H1 (cell line): ENCODE measurements around the gene LTA4H. TPM values are rescaled to one million over a fixed set of nuclear protein-coding genes. Genes with fewer than 3 reads are reported as not detected.

Source experiments
- CTCF ChIA-PET: fragments of 300-600 bp; sonication (Branson Sonifier 250); formaldehyde crosslinking; loops from one replicate; lab custom pipeline; 2021; ENCODE audit not compliant: partially characterized antibody; lab: Charles Lee
- POLR2A ChIA-PET: fragments of 300-600 bp; sonication (Branson Sonifier 250); formaldehyde crosslinking; loops from one replicate; lab custom pipeline; 2021; ENCODE audit warnings: inconsistent platforms; ENCODE audit not compliant: partially characterized antibody; lab: Charles Lee
- DNase-seq, 2 experiments: peaks; one replicate each; pipeline versions ENCODE4 v3.0.0 to v3.0.0-alpha.2; 2010 to 2022; ENCODE audit warnings: low spot score in 2 of 2, low read depth in 1 of 2, mixed read lengths in 1 of 2
- FAIRE-seq: peaks from 2 replicates; lab custom pipeline; 2011; peaks lifted over from hg19 to GRCh38; lab: Jason Lieb, UNC
- H2AFZ ChIP-seq: 2 replicates; pipeline ENCODE4 v1.8.1; 2012; ENCODE audit warnings: low read length, inconsistent platforms
- H2AK5ac ChIP-seq: 2 replicates; pipeline ENCODE4 v1.6.1; 2013; ENCODE audit warnings: low read depth, low read length
- H2BK120ac ChIP-seq: replicated peaks from 2 replicates; pipeline ENCODE3; 2013; ENCODE audit warnings: low read depth, low read length, inconsistent platforms
- H2BK12ac ChIP-seq: 2 replicates; pipeline ENCODE4 v1.6.1; 2013; ENCODE audit warnings: low read depth, low read length
- H2BK15ac ChIP-seq: 2 replicates; pipeline ENCODE4 v1.6.1; 2013; ENCODE audit warnings: low read length
- H2BK20ac ChIP-seq: 2 replicates; pipeline ENCODE4 v1.6.1; 2013; ENCODE audit warnings: low read length
- H2BK5ac ChIP-seq: 2 replicates; pipeline ENCODE4 v1.6.1; 2013; ENCODE audit warnings: low read depth, low read length
- H3K14ac ChIP-seq: 2 replicates; pipeline ENCODE4 v1.6.1; 2013; ENCODE audit warnings: inconsistent platforms; ENCODE audit not compliant: insufficient read length
- H3K18ac ChIP-seq: 2 replicates; pipeline ENCODE4 v1.6.1; 2013; ENCODE audit warnings: low read length; ENCODE audit errors: extremely low read depth
- H3K23ac ChIP-seq: 2 replicates; pipeline ENCODE4 v1.6.1; 2013; ENCODE audit warnings: inconsistent platforms; ENCODE audit not compliant: insufficient read length
- H3K23me2 ChIP-seq: 2 replicates; pipeline ENCODE4 v1.6.1; 2013; ENCODE audit warnings: low read depth, low read length
- H3K27ac ChIP-seq: 2 replicates; pipeline ENCODE4 v1.6.1; 2011; ENCODE audit warnings: low read depth, low read length, inconsistent platforms
- H3K27me3 ChIP-seq, 4 experiments: replicated peaks in 1 of 4; 1 replicate in 1 of 4; 2 replicates in 3 of 4; pipeline versions ENCODE4 v1.6.1 to v1.8.1; 2011 to 2013; ENCODE audit warnings: low read length in 3 of 4, mild to moderate bottlenecking in 3 of 4, inconsistent platforms in 2 of 4, mixed read lengths in 2 of 4, moderate library complexity in 1 of 4; ENCODE audit not compliant: control insufficient read depth in 3 of 4, insufficient read depth in 3 of 4; ENCODE audit errors: extremely low read depth in 1 of 4
- H3K36me3 ChIP-seq, 4 experiments: 2 replicates each; pipeline versions ENCODE4 v1.6.1 to v1.8.1; 2011 to 2013; ENCODE audit warnings: mild to moderate bottlenecking in 4 of 4, low read length in 3 of 4, moderate library complexity in 2 of 4, control low read depth in 1 of 4, inconsistent platforms in 1 of 4; ENCODE audit not compliant: insufficient read depth in 4 of 4, control insufficient read depth in 2 of 4
- H3K4ac ChIP-seq: replicated peaks from 2 replicates; pipeline ENCODE3; 2013; ENCODE audit warnings: low read length, low read depth, mixed read lengths, inconsistent platforms; ENCODE audit not compliant: insufficient read length
- H3K4me1 ChIP-seq, 4 experiments: replicated peaks in 1 of 4; 1 replicate in 1 of 4; 2 replicates in 3 of 4; pipeline versions ENCODE4 v1.6.1 to v1.8.1; 2011 to 2013; ENCODE audit warnings: low read length in 3 of 4, inconsistent platforms in 2 of 4, mixed read lengths in 1 of 4; ENCODE audit not compliant: insufficient read depth in 4 of 4, control insufficient read depth in 3 of 4
- H3K4me2 ChIP-seq, 2 experiments: 2 replicates each; pipeline versions ENCODE4 v1.6.1 to v1.8.1; 2011 to 2013; ENCODE audit warnings: low read depth in 2 of 2, low read length in 2 of 2, control low read depth in 1 of 2, inconsistent platforms in 1 of 2, mild to moderate bottlenecking in 1 of 2; ENCODE audit not compliant: insufficient read depth in 1 of 2
- H3K4me3 ChIP-seq, 4 experiments: fragments of 200-600, 300-600 bp in 1 of 4; sonication (generic), shearing (Covaris generic), sonication (Bioruptor Twin) in 1 of 4; 2 replicates each; pipeline versions ENCODE4 v1.5.1 to v1.8.1; 2011 to 2016; ENCODE audit warnings: low read length in 4 of 4, low read depth in 3 of 4, control low read depth in 2 of 4, inconsistent platforms in 2 of 4, mild to moderate bottlenecking in 2 of 4, mixed read lengths in 1 of 4, moderate library complexity in 1 of 4; ENCODE audit not compliant: insufficient read depth in 2 of 4; ENCODE audit errors: extremely low read depth in 1 of 4
- H3K56ac ChIP-seq: replicated peaks from 2 replicates; pipeline ENCODE3; 2013; ENCODE audit warnings: low read depth, mild to moderate bottlenecking, mixed read lengths, low read length, inconsistent platforms; ENCODE audit not compliant: insufficient read length
- H3K79me1 ChIP-seq: 2 replicates; pipeline ENCODE4 v1.6.1; 2013; ENCODE audit warnings: low read depth, low read length, control low read depth
- H3K79me2 ChIP-seq, 2 experiments: 2 replicates each; pipeline versions ENCODE4 v1.6.1 to v1.8.1; 2012 to 2013; ENCODE audit warnings: low read length in 2 of 2, mild to moderate bottlenecking in 2 of 2, inconsistent platforms in 1 of 2; ENCODE audit not compliant: insufficient read depth in 2 of 2, control insufficient read depth in 1 of 2
- H3K9ac ChIP-seq, 4 experiments: replicated peaks in 1 of 4; 1 replicate in 1 of 4; 2 replicates in 3 of 4; pipeline versions ENCODE4 v1.6.1 to v1.8.1; 2011 to 2013; ENCODE audit warnings: low read depth in 3 of 4, low read length in 3 of 4, control low read depth in 2 of 4, mild to moderate bottlenecking in 2 of 4, moderate library complexity in 2 of 4, inconsistent platforms in 1 of 4; ENCODE audit errors: extremely low read depth in 1 of 4
- H3K9me3 ChIP-seq, 2 experiments: 2 replicates each; pipeline versions ENCODE4 v1.6.1 to v1.8.1; 2012 to 2013; ENCODE audit warnings: mild to moderate bottlenecking in 2 of 2, moderate library complexity in 2 of 2, control low read depth in 1 of 2, inconsistent platforms in 1 of 2, low read depth in 1 of 2, low read length in 1 of 2, mixed read lengths in 1 of 2; ENCODE audit not compliant: insufficient read depth in 2 of 2
- H4K20me1 ChIP-seq, 2 experiments: replicated peaks in 1 of 2; 2 replicates each; pipeline versions ENCODE3 to v1.8.1; 2011 to 2013; ENCODE audit warnings: inconsistent platforms in 2 of 2, low read length in 2 of 2, mild to moderate bottlenecking in 1 of 2; ENCODE audit not compliant: insufficient read depth in 2 of 2, control insufficient read depth in 1 of 2
- H4K5ac ChIP-seq: 2 replicates; pipeline ENCODE4 v1.6.1; 2013; ENCODE audit warnings: low read length, low read depth, mixed read lengths, inconsistent platforms; ENCODE audit not compliant: insufficient read length
- H4K8ac ChIP-seq: 2 replicates; pipeline ENCODE4 v1.8.0; 2013; ENCODE audit warnings: mild to moderate bottlenecking, moderate library complexity, low read length, inconsistent platforms; ENCODE audit not compliant: insufficient read depth; ENCODE audit errors: extremely low read depth
- H4K91ac ChIP-seq: replicated peaks from 2 replicates; pipeline ENCODE3; 2013; ENCODE audit warnings: low read length, mixed read lengths, inconsistent platforms; ENCODE audit not compliant: insufficient read length
- EGR1 ChIP-seq: IDR thresholded peaks from 2 replicates; pipeline ENCODE4 v1.6.1; 2011; ENCODE audit warnings: low read depth, low read length, borderline replicate concordance
- NRF1 ChIP-seq: IDR thresholded peaks from 2 replicates; pipeline ENCODE4 v1.6.1; 2011; ENCODE audit warnings: mild to moderate bottlenecking, low read depth, low read length, improper control_type of control experiment
- TAF1 ChIP-seq: IDR thresholded peaks from 2 replicates; pipeline ENCODE4 v1.6.1; 2011; ENCODE audit warnings: mild to moderate bottlenecking, low read depth, low read length
- ZNF274 ChIP-seq: IDR thresholded peaks from 2 replicates; pipeline ENCODE4 v1.7.0; 2012; ENCODE audit warnings: low read length, borderline replicate concordance; ENCODE audit errors: extremely low read depth
- whole genome bisulfite sequencing, 2 experiments: shearing (Covaris generic) in 1 of 2; methylation state at CpG; one replicate each; pipeline versions ENCODE4 v1.1.6 to v1.1.7; 2013 to 2015; ENCODE audit warnings: low lambda C conversion rate in 2 of 2, mixed read lengths in 2 of 2, inconsistent platforms in 1 of 2, low coverage in 1 of 2, missing lambda C conversion rate in 1 of 2; ENCODE audit not compliant: insufficient replicate concordance in 2 of 2, insufficient coverage in 1 of 2, insufficient read length in 1 of 2; ENCODE audit errors: extremely low coverage in 1 of 2, missing lambda C conversion rate in 1 of 2; 5-methylcytosine and 5-hydroxymethylcytosine counted together
- polyA plus RNA-seq, 7 experiments: library from polyadenylated mRNA; depleted of rRNA in 3 of 7; stranded (reverse) in 5 of 7; unstranded in 2 of 7; fragments of >200 nt in 5 of 7; fragments of 200-250 nt in 2 of 7; gene quantifications; 1 replicate in 5 of 7; 2 replicates in 1 of 7; 4 replicates in 1 of 7; pipeline versions ENCODE4 v1.2.1 to v1.2.3, GENCODE V29; 2011 to 2013; ENCODE audit warnings: missing spikeins in 2 of 7, mixed read lengths in 2 of 7
- total RNA-seq: library from RNA; stranded (reverse); fragmentation: NEBNext Ultra II Directional; extraction: Animal tissue kit (Norgen Biotek cat#: 25700); gene quantifications from 2 replicates; pipeline ENCODE4 v1.2.1, GENCODE V29; 2021

Gene LTA4H
- total and polyA plus RNA-seq, 2 of the 8 experiments (the other 6 are each of a cell fraction or from before 2014, with no cell fraction given), result 106 to 167 TPM

GRCh38 chr12:96045566-96045965 lies 10.2 kb upstream of the LTA4H start:
- FAIRE-seq, result no peak
- ChIA-PET CTCF (no interaction called here), POLR2A (no interaction called here)
- no peak overlapping the region for H3K4me2 ChIP-seq
- no peak overlapping the region for H2AK5ac ChIP-seq
- no peak overlapping the region for H2BK15ac ChIP-seq
- H3K23ac ChIP-seq, result no peak overlapping the region
- WGBS, 2 experiments, result 94% methylated on average over 7 of the region's 7 CpGs; no CpG with 5 or more reads in 1 of the 2 experiments
- no peak overlapping the region for H2BK120ac ChIP-seq
- no peaks in the 10 kb centered on the region for H3K79me1 ChIP-seq
- no peak overlapping the region for H2BK5ac ChIP-seq
- H3K23me2 ChIP-seq, result no peaks in the 10 kb centered on the region
- no peak overlapping the region for H4K8ac ChIP-seq
- DNase-seq, result no peak
- no peaks in the 10 kb centered on the region for H3K27me3 ChIP-seq
- no peaks in the 10 kb centered on the region for H3K4me1 ChIP-seq
- H2BK12ac ChIP-seq, result no peak overlapping the region
- H4K20me1 ChIP-seq, result no peaks in the 10 kb centered on the region
- no peak overlapping the region for H3K14ac ChIP-seq
- H3K79me2 ChIP-seq, result no peaks in the 10 kb centered on the region
- no peak overlapping the region for H4K91ac ChIP-seq
- no peak overlapping the region for H3K18ac ChIP-seq
- H2BK20ac ChIP-seq, result no peak overlapping the region
- H3K56ac ChIP-seq, result no peak overlapping the region
- no peak overlapping the region for H3K4me3 ChIP-seq
- H3K9ac ChIP-seq, result no peak overlapping the region
- no peak overlapping the region for H3K27ac ChIP-seq
- no peak overlapping the region for H2AFZ ChIP-seq
- no peaks in the 10 kb centered on the region for H3K9me3 ChIP-seq
- no peaks in the 10 kb centered on the region for H3K36me3 ChIP-seq
- H3K4ac ChIP-seq, result no peak overlapping the region
- H4K5ac ChIP-seq, result no peak overlapping the region
- TF ChIP-seq NRF1 (no peak), ZNF274 (no peak), EGR1 (no peak), TAF1 (no peak)
